GM21717 (cell line): ENCODE measurements around the gene HS3ST1.
A peak's percentile ranks its signal among the peaks of the same experiment; 100 is the strongest.
"Not testable (repeated sequence)": the region's sequence is repeated elsewhere in the genome, so short reads cannot be mapped to it uniquely, and the experiment has no call there.

Source experiments
- ATAC-seq: cut with Tn5 transposase; IDR thresholded peaks from one replicate; pipeline ENCODE4 v1.9.1; 2021; ENCODE audit warnings: mild to moderate bottlenecking, moderate library complexity; ENCODE audit not compliant: unreplicated experiment

The HS3ST1 gene

GRCh38 chr4:11408233-11408967 is 20.3 kb downstream of the HS3ST1 start:
- ATAC-seq, result no peak

GRCh38 chr4:11407551-11407950 is 21.1 kb downstream of the HS3ST1 start:
- ATAC-seq, result no peak

GRCh38 chr4:11404431-11404830 is 24.3 kb downstream of the HS3ST1 start:
- no peak for ATAC-seq

- peak; percentile 67 for ATAC-seq
Measured at GRCh38 chr4:11402192-11402591, 26.5 kb downstream of the HS3ST1 start.

GRCh38 chr4:11399461-11399971 is 29.2 kb downstream of the HS3ST1 start:
- no peak for ATAC-seq

- ATAC-seq, result peak; percentile 69
Measured at GRCh38 chr4:11397819-11398610, 30.7 kb downstream of the HS3ST1 start.

GRCh38 chr4:11397146-11397545 is 31.5 kb downstream of the HS3ST1 start:
- ATAC-seq, result no peak

- ATAC-seq, result no peak
Measured at GRCh38 chr4:11393551-11393950, 35.1 kb downstream of the HS3ST1 start.

- ATAC-seq, result not testable (repeated sequence)
Measured at GRCh38 chr4:11384072-11384471, 44.6 kb downstream of the HS3ST1 start.

GRCh38 chr4:11376571-11376970 is 52.1 kb downstream of the HS3ST1 start:
- ATAC-seq, result no peak

GRCh38 chr4:11376146-11376545 is 52.5 kb downstream of the HS3ST1 start:
- ATAC-seq, result no peak

- no peak for ATAC-seq
Measured at GRCh38 chr4:11368701-11369115, 60.0 kb downstream of the HS3ST1 start.

GRCh38 chr4:11367371-11367770 is 61.3 kb downstream of the HS3ST1 start:
- no peak for ATAC-seq

- no peak for ATAC-seq
Measured at GRCh38 chr4:11366859-11367258, 61.8 kb downstream of the HS3ST1 start.

- no peak for ATAC-seq
Measured at GRCh38 chr4:11365039-11365438, 63.7 kb downstream of the HS3ST1 start.

GRCh38 chr4:11359591-11359990 is 69.1 kb downstream of the HS3ST1 start:
- no peak for ATAC-seq

GRCh38 chr4:11355226-11355625 is 73.5 kb downstream of the HS3ST1 start:
- ATAC-seq, result no peak

GRCh38 chr4:11354531-11354930 is 74.2 kb downstream of the HS3ST1 start:
- ATAC-seq, result no peak

- no peak for ATAC-seq
Measured at GRCh38 chr4:11348449-11349088, 80.1 kb downstream of the HS3ST1 start.

- no peak for ATAC-seq
Measured at GRCh38 chr4:11344916-11345315, 83.8 kb downstream of the HS3ST1 start.

GRCh38 chr4:11343536-11343935 is 85.2 kb downstream of the HS3ST1 start:
- ATAC-seq, result no peak
